Subcutaneous adipose tissue (tissue), 4 donors: ENCODE results near the gene MBOAT1. TPM values are rescaled to one million over a fixed set of nuclear protein-coding genes. Genes with fewer than 3 reads are reported as not detected.

ENCODE experiments used
- CTCF ChIP-seq: fragments of 450-650 bp; IDR thresholded peaks from one replicate; pipeline ENCODE4 v1.5.1; 2016; ENCODE audit warnings: low read depth, mild to moderate bottlenecking, control low read depth, antibody characterized with exemption, moderate library complexity
- total RNA-seq, 4 donors: library from RNA; depleted of rRNA; stranded (reverse); fragments of >200 nt; gene quantifications; one replicate each; pipeline ENCODE4 v1.1.0, GENCODE V29; 2016

The MBOAT1 gene
- total RNA-seq, 4 donors from 2014 or later, result 7.7 to 15.6 (median 12.9) TPM

- TF ChIP-seq CTCF, result no peak
These were observed 85.2 kb downstream of the MBOAT1 start for GRCh38 chr6:20126789-20127653.

- no peak for TF ChIP-seq CTCF
These were observed 86.0 kb downstream of the MBOAT1 start for GRCh38 chr6:20126102-20126752.

GRCh38 chr6:20124545-20124944, 87.7 kb downstream of the MBOAT1 start:
- no peak for TF ChIP-seq CTCF

GRCh38 chr6:20119485-20119884, 92.8 kb downstream of the MBOAT1 start:
- TF ChIP-seq CTCF, result no peak

GRCh38 chr6:20118892-20119291, 93.4 kb downstream of the MBOAT1 start:
- no peak for TF ChIP-seq CTCF

- no peak for TF ChIP-seq CTCF
These were observed 94.8 kb downstream of the MBOAT1 start for GRCh38 chr6:20117474-20117873.

GRCh38 chr6:20116792-20117191, 95.5 kb downstream of the MBOAT1 start:
- TF ChIP-seq CTCF, result no peak
